Measurements from ENCODE around the gene S100A16.
"Not testable (repeated sequence)": the region's sequence is repeated elsewhere in the genome, so short reads cannot be mapped to it uniquely, and the experiment has no call there.

S100A16 gene

DNA sequence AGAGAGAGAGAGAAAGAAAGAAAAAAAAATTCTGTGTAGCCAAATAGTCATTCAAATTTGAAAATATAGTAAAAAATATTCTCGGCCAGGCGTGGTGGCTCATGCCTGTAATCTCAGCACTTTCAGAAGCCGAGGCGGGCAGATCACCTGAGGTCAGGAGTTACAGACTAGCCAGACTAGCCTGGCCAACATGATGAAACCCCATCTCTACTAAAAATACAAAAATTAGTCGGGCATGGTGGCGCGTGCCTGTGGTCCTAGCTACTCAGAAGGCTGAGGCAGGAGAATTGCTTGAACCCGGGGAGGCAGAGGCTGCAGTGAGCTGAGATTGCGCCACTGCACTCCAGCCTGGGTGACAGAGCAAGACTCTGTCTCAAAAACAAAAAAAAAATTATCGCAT, 24.9 kb downstream of the S100A16 start:
- not testable (repeated sequence) for DNase-seq (ENCODE audit: low read depth in 2 of 3, low spot score in 2 of 3)

DNA sequence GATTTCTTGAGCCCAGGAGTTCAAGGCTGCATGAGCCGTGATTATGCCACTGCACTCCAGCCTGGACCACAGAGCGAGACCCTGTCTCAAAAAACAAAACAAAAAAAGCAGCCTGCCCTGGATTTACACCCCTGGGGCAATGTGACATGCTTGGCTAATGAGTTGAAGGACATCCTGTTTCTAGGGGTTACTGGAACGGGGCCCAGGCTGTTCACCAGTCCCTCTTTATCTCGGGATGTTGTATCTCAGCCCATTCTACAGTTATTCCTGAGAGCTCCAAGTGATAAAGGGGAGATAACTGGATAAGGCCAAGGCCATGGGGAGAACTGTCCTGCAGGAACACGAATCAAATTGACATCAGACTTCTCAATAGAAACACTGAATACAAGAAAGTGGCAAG, 25.6 kb downstream of the S100A16 start:
- no peak for DNase-seq (ENCODE audit: low read depth in 2 of 3, low spot score in 2 of 3)

DNA sequence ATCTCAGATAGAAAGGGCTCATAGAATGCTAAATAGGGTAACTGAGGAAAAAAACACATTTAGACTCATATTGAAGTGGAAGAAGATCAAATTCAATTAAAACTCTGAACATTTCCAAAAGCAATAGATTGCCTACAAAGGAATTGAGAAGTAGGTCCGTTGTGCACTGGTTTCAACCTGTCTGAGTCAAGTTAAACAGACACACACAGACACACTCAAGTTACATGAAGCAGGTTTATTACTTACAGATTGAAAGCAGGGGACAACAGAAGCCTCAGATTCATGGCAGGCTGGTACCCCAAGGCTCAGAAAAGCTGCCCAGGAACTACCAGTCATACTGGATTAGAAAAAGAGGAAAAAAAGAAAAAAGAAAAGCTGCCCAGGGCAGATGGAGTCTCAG, 26.6 kb downstream of the S100A16 start:
- DNase-seq (ENCODE audit: low read depth in 2 of 3, low spot score in 2 of 3) = no peak

- DNase-seq (ENCODE audit: low read depth in 2 of 3, low spot score in 2 of 3) = no peak
Observed at GRCh38 chr1:153585006-153585405, 27.9 kb downstream of the S100A16 start.

GRCh38 chr1:153583976-153584375, 29.0 kb downstream of the S100A16 start:
- no peak for DNase-seq (ENCODE audit: low read depth in 2 of 3, low spot score in 2 of 3)

GRCh38 chr1:153583514-153583913, 29.4 kb downstream of the S100A16 start:
- not testable (repeated sequence) for DNase-seq (ENCODE audit: low read depth in 2 of 3, low spot score in 2 of 3)

DNA sequence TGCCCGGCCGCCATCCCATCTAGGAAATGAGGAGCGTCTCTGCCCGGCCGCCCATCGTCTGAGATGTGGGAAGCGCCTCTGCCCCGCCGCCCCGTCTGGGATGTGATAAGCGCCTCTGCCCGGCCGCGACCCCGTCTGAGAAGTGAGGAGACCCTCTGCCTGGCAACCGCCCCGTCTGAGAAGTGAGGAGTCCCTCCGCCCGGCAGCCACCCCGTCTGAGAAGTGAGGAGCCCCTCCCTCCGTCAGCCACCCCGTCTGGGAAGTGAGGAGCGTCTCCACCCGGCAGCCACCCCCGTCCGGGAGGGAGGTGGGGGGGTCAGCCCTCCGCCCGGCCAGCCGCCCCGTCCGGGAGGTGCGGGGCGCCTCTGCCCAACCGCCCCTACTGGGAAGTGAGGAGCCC, 30.1 kb downstream of the S100A16 start:
- DNase-seq (ENCODE audit: low read depth in 2 of 3, low spot score in 2 of 3) = not testable (repeated sequence)

GRCh38 chr1:153578936-153579335, 34.0 kb downstream of the S100A16 start:
- no peak for DNase-seq (ENCODE audit: low read depth in 2 of 3, low spot score in 2 of 3)

- DNase-seq (ENCODE audit: low read depth in 2 of 3, low spot score in 2 of 3) = no peak
Observed at GRCh38 chr1:153578490-153578889, 34.4 kb downstream of the S100A16 start.

GRCh38 chr1:153577624-153578051, 35.3 kb downstream of the S100A16 start:
- no peak for DNase-seq (ENCODE audit: low read depth in 2 of 3, low spot score in 2 of 3)

GRCh38 chr1:153577138-153577537, 35.8 kb downstream of the S100A16 start:
- no peak for DNase-seq (ENCODE audit: low read depth in 2 of 3, low spot score in 2 of 3)

DNA sequence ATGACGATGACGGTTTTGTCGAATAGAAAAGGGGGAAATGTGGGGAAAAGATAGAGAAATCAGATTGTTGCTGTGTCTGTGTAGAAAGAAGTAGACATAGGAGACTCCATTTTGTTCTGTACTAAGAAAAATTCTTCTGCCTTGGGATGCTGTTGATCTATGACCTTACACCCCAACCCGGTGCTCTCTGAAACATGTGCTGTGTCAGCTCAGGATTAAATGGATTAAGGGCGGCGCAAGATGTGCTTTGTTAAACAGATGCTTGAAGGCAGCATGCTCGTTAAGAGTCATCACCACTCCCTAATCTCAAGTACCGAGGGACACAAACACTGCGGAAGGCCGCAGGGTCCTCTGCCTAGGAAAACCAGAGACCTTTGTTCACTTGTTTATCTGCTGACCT, 37.4 kb downstream of the S100A16 start:
- not testable (repeated sequence) for DNase-seq (ENCODE audit: low read depth in 2 of 3, low spot score in 2 of 3)

DNA sequence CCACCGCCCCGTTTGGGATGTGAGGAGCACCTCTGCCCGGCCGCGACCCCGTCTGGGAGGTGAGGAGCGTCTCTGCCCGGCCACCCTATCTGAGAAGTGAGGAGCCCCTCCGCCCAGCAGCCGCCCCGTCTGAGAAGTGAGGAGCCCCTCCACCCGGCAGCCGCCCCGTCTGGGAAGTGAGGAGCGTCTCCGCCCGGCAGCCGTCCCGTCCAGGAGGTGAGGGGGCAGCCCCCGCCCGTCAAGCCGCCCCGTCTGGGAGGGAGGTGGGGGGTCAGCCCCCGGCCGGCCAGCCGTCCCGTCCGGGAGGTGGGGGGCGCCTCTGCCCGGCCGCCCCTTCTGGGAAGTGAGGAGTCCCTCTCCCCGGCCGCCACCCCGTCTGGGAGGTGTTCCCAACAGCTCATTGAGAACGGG, 37.9 kb downstream of the S100A16 start:
- not testable (repeated sequence) for DNase-seq (ENCODE audit: low read depth in 2 of 3, low spot score in 2 of 3)

DNA sequence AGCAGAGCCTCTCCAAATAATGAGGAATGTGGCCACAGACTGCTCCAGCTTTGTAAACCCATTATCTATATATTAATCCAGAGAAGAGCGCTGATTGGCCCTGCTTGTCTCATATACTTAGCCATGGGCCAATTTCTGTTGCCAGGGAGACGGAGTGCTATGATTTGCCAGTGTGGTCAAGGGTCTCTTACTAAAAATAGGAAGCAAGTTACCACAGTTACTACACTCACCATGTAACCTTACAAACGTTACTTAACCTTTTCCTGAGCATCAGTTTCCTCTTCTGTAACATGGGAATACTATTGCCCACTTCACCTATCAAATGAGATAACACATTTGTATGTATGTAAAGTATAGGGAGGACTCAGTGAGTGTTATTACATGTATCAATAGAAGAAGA, 39.6 kb downstream of the S100A16 start:
- DNase-seq (ENCODE audit: low read depth in 2 of 3, low spot score in 2 of 3) = no peak

DNA sequence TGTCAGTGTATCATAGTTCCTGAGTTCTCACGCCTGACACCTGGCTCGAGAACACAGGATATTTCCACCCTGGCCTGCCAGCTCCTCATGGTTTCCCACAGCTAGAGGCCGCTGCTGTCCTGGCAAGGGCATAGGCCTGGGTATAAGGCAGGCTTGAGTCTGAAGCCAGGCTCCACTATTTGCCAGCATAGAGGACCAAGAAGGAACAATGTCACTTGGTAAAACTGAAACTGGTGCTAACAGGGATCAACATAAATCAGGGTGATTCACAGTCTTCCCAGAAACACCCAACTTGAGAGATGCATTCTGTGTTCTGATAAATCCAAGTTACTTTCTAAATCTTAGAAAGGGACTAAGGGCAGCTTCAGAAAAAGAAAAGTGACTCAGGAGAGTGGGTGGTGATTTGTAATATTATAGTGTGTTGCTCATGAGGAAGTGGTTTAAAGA, 40.3 kb downstream of the S100A16 start:
- DNase-seq (ENCODE audit: low read depth in 2 of 3, low spot score in 2 of 3) = peak in 1 of 3 experiments; percentile 38

- no peak for DNase-seq (ENCODE audit: low read depth in 2 of 3, low spot score in 2 of 3)
Observed at GRCh38 chr1:153571706-153572105, 41.2 kb downstream of the S100A16 start.

DNA sequence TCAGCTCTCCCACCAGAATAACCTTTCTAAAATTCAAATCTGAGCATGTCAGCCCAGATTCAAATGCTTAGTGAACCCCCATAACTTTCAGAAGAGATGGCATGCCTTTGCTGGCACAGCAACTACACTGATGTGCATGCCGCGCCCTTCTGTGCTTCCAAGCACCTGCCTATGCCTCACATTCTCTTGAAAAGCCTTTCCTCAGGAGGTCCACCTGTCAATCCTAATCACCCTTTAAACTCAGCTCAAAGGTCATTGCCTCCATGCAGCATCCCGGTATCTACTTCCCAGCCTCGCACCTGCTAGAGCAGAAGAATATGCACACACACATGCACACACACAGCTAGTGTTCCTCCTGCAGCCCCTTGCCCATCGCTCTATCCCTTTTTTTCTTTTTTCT, 42.1 kb downstream of the S100A16 start:
- no peak for DNase-seq (ENCODE audit: low read depth in 2 of 3, low spot score in 2 of 3)

GRCh38 chr1:153569465-153569864, 43.5 kb downstream of the S100A16 start:
- DNase-seq (ENCODE audit: low read depth in 2 of 3, low spot score in 2 of 3) = no peak

- DNase-seq (ENCODE audit: low read depth in 2 of 3, low spot score in 2 of 3) = peak; percentile 64 to 83 (median 79)
Observed at GRCh38 chr1:153568367-153569099, 44.4 kb downstream of the S100A16 start.

- DNase-seq (ENCODE audit: low read depth in 2 of 3, low spot score in 2 of 3) = peak in 1 of 3 experiments; percentile 30
Observed at GRCh38 chr1:153567621-153568366, 45.1 kb downstream of the S100A16 start.

DNA sequence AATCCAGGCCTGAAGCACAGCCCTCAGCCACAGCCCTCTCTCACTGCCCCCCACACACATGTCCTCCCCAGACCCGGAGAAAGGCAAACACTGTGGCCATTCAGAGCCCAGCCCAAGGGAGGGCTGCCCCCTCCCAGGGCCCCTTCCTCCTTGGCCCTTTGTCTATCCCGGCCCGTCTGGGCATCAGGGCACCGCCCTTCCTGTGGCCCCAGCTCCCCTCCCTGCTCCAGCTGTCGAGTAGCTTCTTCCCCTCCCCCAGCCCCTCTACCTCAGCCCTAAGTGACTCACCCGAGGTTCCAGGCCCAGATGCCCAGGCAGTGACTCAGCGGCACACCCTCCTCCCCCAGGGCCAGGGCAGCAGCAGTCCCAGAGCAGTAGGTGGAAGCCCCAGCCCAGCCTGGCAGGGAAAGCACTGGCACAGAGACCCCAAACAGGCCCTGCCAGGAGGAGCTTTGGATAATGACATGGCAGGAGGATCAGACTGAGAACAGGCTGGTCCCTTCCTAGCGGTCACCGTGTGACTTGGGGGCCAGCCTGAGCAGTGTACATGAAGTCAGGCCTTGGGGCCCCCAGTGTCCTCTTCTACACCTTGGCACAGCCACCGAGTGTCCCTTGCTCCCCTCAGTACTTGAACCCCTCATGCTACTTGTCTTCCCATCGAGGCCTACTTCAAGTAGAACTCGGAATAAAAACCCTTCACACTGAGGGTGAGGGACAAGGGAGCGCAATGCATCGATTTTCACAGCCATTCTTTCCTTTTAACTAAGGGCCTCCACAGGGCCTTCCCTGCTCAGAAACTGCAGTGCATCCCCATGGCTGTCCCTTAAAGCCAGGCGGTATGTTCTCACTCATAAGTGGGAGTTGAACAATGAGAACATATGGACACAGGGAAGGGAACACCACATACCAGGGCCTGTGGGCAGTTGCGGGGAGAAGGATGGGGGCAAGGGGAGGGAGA, 46.2 kb downstream of the S100A16 start:
- DNase-seq (ENCODE audit: low read depth in 2 of 3, low spot score in 2 of 3) = peak; percentile 65 to 71 (median 71)

Data from activated CD8-positive, alpha-beta memory T cell treated with anti-CD3 and anti-CD28 coated beads for 48 hours (primary cell).